WI38 (cell line): Measurements from ENCODE around the gene MAP3K10.
"Not testable (repeated sequence)": the region's sequence is repeated elsewhere in the genome, so short reads cannot be mapped to it uniquely, and the experiment has no call there.

Source experiments
- H3K4me3 ChIP-seq: 2 replicates; pipeline ENCODE4 v1.5.1; 2011; ENCODE audit warnings: low read depth, mild to moderate bottlenecking, control low read depth, low read length
- TF ChIP-seq, protein P1 (sequence below): IDR thresholded peaks from 2 replicates; pipeline ENCODE4 v1.5.1; 2012; ENCODE audit warnings: low read depth, mild to moderate bottlenecking, control low read depth, low read length

The MAP3K10 gene

DNA sequence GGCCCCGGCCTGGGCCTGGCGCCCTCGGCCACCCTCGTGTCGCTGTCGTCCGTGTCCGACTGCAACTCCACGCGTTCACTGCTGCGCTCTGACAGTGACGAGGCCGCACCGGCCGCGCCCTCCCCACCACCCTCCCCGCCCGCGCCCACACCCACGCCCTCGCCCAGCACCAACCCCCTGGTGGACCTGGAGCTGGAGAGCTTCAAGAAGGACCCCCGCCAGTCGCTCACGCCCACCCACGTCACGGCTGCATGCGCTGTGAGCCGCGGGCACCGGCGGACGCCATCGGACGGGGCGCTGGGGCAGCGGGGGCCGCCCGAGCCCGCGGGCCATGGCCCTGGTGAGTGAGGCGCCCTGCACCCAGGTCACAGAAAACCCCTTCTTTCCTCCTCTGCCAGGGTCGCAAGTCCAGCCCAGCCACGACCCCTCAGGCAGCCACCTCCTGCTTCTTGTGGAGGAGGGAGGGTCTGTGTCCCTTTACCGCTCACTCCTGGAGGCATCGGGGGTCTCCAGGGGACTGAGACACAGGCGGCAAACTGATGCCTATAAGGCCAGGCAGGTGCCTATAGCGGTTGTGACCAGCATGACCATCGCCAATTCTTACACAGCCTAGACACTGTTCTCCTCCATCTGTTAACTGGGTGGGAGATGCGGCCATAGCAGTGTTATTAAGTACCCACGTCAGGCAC, 22.8 kb downstream of the MAP3K10 start:
- no peak overlapping the region for H3K4me3 ChIP-seq
- TF ChIP-seq, protein P1, sequence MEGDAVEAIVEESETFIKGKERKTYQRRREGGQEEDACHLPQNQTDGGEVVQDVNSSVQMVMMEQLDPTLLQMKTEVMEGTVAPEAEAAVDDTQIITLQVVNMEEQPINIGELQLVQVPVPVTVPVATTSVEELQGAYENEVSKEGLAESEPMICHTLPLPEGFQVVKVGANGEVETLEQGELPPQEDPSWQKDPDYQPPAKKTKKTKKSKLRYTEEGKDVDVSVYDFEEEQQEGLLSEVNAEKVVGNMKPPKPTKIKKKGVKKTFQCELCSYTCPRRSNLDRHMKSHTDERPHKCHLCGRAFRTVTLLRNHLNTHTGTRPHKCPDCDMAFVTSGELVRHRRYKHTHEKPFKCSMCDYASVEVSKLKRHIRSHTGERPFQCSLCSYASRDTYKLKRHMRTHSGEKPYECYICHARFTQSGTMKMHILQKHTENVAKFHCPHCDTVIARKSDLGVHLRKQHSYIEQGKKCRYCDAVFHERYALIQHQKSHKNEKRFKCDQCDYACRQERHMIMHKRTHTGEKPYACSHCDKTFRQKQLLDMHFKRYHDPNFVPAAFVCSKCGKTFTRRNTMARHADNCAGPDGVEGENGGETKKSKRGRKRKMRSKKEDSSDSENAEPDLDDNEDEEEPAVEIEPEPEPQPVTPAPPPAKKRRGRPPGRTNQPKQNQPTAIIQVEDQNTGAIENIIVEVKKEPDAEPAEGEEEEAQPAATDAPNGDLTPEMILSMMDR, result no peak

DNA sequence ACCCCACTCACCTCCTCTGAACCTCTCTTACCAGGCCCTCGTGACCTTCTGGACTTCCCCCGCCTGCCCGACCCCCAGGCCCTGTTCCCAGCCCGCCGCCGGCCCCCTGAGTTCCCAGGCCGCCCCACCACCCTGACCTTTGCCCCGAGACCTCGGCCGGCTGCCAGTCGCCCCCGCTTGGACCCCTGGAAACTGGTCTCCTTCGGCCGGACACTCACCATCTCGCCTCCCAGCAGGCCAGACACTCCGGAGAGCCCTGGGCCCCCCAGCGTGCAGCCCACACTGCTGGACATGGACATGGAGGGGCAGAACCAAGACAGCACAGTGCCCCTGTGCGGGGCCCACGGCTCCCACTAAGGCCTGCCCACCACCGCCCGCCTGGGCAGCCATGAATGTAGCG, 23.7 kb downstream of the MAP3K10 start:
- TF ChIP-seq, protein P1, result no peak
- H3K4me3 ChIP-seq, result no peak overlapping the region

DNA sequence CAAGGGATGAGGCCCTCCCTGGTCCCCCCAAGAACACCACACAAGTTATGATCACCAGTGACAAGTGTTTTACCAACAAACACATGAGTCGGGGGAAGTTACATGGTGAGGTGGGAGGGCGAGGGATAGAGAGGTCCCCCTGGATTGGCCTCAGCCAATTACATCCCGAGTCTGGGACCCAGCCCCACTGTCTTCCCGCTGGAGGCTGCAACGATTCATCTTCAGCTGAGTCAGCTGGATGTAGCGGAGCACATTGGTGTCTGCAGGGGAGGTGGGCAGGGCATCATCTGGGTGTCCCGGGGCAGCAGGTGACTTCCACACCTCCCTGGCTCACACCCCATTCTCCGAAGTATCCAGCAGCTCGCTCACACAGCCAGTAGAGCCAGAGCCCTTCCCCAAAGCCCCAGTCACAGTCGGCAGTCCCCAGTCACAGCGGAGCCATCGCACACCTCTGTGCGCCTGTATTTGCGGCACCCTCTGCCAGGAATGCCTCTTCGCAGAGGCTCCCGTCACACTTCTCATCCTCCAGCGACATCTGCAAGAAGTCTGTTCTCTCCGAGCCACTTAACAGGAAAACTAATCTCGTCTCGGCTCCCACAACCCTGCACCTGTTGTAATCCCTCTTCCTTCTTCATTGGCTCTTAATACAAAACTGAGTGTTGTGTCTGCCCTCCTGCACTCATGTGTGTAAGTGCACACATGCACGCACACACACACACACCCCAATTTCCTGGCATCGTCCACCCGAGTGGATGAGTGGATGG, 25.0 kb downstream of the MAP3K10 start:
- TF ChIP-seq, protein P1, result no peak

DNA sequence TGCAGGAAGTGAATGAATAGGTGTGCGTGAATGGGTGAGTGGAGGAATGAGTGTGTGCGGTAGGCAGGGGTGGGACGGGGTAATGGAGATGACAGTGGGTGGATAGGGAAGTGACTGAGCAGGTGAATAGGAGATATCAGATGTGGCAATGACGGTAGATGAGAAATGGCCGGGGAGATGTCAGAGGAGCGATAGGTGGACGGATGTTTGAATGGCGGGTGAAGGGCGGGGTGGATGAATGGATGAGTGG, 25.5 kb downstream of the MAP3K10 start:
- TF ChIP-seq, protein P1, result no peak
- no peak overlapping the region for H3K4me3 ChIP-seq

More for the DNA sequence above, 25.0 kb downstream of the MAP3K10 start:
- H3K4me3 ChIP-seq, result no peak overlapping the region

DNA sequence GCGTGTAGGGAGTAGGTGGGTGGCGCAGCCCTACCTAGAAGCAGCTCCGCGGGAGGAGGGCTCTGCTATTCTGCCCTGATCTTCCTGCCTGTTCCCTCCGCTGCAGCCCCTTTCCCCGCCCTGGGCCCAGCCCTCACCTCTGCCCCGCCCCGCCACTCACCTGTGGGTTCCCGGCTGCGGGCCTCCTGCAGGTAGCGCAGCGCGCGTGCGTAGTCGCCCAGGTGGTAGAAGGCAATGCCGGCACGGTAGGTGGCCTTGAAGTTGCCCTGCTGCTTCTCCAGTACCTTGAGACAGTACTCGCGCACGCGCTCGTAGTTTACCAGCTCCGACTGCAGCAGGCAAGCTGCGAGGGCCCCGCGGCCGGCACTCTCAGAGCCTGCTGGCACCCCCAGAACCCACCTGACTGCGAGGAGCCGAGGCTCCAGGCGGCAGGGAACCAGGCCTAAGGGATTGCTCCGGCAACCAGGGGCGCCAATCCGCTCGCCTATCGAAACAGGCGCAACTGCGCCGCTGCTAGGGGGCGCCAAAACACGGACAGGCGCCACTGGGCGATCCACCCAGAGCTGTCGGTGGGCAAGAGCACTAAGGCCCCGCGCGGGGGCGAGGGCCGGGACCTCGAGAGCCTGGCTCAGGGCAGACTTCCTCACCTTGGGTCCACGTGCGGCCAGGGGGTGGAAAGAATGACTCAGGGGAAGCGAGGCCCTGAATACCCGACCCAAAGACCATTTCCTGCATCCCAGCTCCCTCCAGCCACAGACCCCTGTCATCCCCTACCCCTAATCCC, 26.0 kb downstream of the MAP3K10 start:
- H3K4me3 ChIP-seq, result no peak overlapping the region

DNA sequence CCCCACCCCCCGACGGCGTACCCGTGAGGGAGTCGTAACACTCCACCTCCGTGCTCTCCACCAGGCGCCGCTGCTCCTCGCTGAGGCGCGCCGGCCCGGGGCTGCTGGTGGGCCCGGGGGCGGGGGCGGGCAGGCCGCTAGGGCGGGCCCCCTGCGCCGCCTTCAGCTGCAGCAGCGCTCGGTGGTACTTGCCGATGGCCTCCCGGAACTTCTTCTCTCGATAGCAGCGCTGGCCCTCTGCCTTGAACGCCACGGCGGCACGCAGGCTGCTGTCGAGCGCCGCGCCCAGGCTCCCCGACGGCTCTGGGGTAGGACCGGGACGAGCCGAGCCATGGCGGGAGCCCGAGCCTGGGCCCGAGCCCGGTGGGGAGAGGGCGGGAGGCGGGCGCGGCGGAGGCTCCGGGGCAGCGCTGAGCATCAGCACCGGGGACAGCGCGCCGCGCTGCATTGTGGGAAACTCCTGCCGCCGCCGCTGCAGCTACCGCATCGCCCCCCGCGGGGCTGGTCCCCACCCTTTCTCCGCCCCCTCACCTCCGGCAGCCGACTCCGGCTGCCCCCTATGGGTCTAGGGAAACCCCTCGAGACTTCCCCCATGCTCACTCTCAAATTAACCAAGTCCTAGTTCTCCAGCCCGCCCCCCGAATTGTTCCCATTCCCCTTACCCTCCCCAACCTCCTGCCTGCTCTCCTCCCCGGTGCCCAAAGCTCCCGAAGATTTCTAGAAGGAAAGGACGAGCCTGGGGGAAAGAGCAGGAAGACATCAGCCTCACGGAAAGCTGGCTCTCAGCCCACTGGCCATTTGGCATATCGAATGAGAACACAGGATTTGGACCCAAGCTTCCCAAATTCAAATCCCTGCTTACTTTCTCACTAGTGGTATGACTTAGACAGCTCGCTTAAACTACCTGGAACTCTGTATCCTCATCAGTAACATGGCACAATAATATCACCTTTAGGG, 27.0 kb downstream of the MAP3K10 start, which contains the start of gene TTC9B:
TSS of gene TTC9B (minus strand) at position 451 of the 957 bp plus-strand sequence. CDS start at position 448, 3 bp downstream.
- TF ChIP-seq, protein P1, result no peak
- no peak within 1 kb of the TSS for H3K4me3 ChIP-seq

More for the DNA sequence above, 26.0 kb downstream of the MAP3K10 start:
- TF ChIP-seq, protein P1, result no peak

DNA sequence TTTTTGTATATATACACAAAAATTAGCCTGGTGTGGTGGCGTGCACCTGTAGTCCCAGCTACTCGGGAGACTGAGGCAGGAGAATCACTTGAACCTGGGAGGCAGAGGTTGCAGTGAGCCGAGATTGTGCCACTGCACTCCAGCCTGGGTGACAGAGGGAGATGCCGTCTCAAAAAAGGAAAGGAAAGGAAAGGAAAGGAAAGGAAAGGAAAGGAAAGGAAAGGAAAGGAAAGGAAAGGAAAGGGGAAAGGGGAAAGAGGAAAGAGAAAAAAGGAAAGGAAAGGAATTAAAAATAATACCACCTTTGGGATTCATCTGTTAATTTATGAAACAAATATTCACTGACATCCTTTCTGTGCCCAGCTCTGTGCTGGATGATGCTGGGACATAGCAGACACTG, 27.8 kb downstream of the MAP3K10 start:
- not testable (repeated sequence) for H3K4me3 ChIP-seq
